ENCODE data around the gene GNAI1.

DNA sequence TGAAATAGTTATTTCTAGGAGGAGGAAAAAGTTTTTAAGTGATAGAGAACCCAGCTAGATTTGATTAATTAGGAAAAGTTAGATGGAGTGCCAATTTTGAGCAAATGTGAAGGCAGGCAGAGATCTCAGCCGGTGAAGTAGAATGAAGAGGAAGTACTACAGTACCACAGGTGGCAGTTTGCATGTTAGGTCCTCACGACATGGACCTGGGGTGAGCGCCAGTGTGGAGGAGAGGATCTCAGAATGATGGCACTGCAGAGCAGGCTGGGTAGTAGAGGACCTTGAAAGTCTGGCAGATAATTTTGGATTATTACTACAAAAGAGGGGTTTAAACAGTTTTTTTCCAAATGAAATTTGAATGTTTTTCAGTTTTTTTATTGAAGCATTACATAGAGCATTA, 81.1 kb downstream of the GNAI1 start:
- TF ChIP-seq BHLHE40 (IDR thresholded peaks at IDR 0.05; ENCODE audit: borderline replicate concordance in 1 of 2, low read depth in 2 of 2, low read length in 1 of 2) (no peak), STAT1 (conservative IDR thresholded peaks at IDR 0.05) (no peak), SMAD1 (IDR thresholded peaks at IDR 0.05; ENCODE audit: low read depth, partially characterized antibody) (no peak), POLR2A (IDR thresholded peaks at IDR 0.05; ENCODE audit: low read depth, low read length) (no peak), CEBPB (IDR thresholded peaks at IDR 0.05; ENCODE audit: borderline replicate concordance in 1 of 2, low read depth in 2 of 2, low read length in 2 of 2) (no peak), CHD1 (IDR thresholded peaks at IDR 0.05; ENCODE audit: low read depth, low read length) (no peak), SRF (IDR thresholded peaks at IDR 0.05; ENCODE audit: low read depth in 2 of 2, low read length in 2 of 2) (no peak)
- TF ChIP-seq, protein P1, sequence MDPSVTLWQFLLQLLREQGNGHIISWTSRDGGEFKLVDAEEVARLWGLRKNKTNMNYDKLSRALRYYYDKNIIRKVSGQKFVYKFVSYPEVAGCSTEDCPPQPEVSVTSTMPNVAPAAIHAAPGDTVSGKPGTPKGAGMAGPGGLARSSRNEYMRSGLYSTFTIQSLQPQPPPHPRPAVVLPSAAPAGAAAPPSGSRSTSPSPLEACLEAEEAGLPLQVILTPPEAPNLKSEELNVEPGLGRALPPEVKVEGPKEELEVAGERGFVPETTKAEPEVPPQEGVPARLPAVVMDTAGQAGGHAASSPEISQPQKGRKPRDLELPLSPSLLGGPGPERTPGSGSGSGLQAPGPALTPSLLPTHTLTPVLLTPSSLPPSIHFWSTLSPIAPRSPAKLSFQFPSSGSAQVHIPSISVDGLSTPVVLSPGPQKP (IDR thresholded peaks at IDR 0.05; ENCODE audit: low read depth, low read length) = no peak
- TF ChIP-seq, protein P2, sequence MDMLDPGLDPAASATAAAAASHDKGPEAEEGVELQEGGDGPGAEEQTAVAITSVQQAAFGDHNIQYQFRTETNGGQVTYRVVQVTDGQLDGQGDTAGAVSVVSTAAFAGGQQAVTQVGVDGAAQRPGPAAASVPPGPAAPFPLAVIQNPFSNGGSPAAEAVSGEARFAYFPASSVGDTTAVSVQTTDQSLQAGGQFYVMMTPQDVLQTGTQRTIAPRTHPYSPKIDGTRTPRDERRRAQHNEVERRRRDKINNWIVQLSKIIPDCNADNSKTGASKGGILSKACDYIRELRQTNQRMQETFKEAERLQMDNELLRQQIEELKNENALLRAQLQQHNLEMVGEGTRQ (IDR thresholded peaks at IDR 0.05; ENCODE audit: borderline replicate concordance, low read depth, low read length) = no peak
- TF ChIP-seq, protein P3, sequence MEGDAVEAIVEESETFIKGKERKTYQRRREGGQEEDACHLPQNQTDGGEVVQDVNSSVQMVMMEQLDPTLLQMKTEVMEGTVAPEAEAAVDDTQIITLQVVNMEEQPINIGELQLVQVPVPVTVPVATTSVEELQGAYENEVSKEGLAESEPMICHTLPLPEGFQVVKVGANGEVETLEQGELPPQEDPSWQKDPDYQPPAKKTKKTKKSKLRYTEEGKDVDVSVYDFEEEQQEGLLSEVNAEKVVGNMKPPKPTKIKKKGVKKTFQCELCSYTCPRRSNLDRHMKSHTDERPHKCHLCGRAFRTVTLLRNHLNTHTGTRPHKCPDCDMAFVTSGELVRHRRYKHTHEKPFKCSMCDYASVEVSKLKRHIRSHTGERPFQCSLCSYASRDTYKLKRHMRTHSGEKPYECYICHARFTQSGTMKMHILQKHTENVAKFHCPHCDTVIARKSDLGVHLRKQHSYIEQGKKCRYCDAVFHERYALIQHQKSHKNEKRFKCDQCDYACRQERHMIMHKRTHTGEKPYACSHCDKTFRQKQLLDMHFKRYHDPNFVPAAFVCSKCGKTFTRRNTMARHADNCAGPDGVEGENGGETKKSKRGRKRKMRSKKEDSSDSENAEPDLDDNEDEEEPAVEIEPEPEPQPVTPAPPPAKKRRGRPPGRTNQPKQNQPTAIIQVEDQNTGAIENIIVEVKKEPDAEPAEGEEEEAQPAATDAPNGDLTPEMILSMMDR (IDR thresholded peaks at IDR 0.05 in 2 of 3, conservative IDR thresholded peaks at IDR 0.05 in 1 of 3; ENCODE audit: control insufficient read depth in 2 of 3, extremely low read depth in 1 of 3, insufficient read depth in 1 of 3, low read depth in 3 of 3, low read length in 3 of 3) = no peak
- TF ChIP-seq, protein P4, sequence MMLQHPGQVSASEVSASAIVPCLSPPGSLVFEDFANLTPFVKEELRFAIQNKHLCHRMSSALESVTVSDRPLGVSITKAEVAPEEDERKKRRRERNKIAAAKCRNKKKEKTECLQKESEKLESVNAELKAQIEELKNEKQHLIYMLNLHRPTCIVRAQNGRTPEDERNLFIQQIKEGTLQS (IDR thresholded peaks at IDR 0.05; ENCODE audit: borderline replicate concordance, extremely low read depth, low read depth, low read length) = no peak

Measured in GM12878 (cell line).